RWPE2 (cell line): ENCODE data around the gene SPECC1.

Source experiments
- ATAC-seq: fragments of 200-7000 bp; cut with Tn5 transposase; 3 replicates; pipeline ENCODE4 v1.9.1; 2021; ENCODE audit warnings: low read depth
- DNase-seq: peaks from one replicate; pipeline ENCODE4 v3.0.0-alpha.2; 2020; ENCODE audit warnings: low spot score
- H3K27ac ChIP-seq: fragments of 450-650 bp; 2 replicates; pipeline ENCODE4 v1.5.1; 2017; ENCODE audit warnings: mild to moderate bottlenecking; ENCODE audit not compliant: poor library complexity, severe bottlenecking
- H3K27me3 ChIP-seq: fragments of 250-450 bp; sonication (Bioruptor Pico); 2 replicates; pipeline ENCODE4 v1.5.1; 2021; ENCODE audit warnings: mild to moderate bottlenecking, moderate library complexity; ENCODE audit not compliant: insufficient read depth, poor library complexity, severe bottlenecking
- H3K36me3 ChIP-seq: fragments of 250-450 bp; sonication (Bioruptor Pico); 2 replicates; pipeline ENCODE4 v1.5.1; 2020; ENCODE audit warnings: low read depth, mild to moderate bottlenecking, moderate library complexity
- H3K4me1 ChIP-seq: fragments of 250-450 bp; sonication (Bioruptor Pico); 2 replicates; pipeline ENCODE4 v1.5.1; 2021; ENCODE audit warnings: mild to moderate bottlenecking, moderate library complexity; ENCODE audit not compliant: insufficient read depth, poor library complexity, severe bottlenecking
- H3K4me3 ChIP-seq: fragments of 250-450 bp; sonication (Bioruptor Pico); 2 replicates; pipeline ENCODE4 v1.5.1; 2021; ENCODE audit warnings: mild to moderate bottlenecking, moderate library complexity; ENCODE audit not compliant: severe bottlenecking
- H3K9me3 ChIP-seq: fragments of 250-450 bp; sonication (Bioruptor Pico); 2 replicates; pipeline ENCODE4 v1.5.1; 2021; ENCODE audit warnings: mild to moderate bottlenecking, moderate library complexity; ENCODE audit not compliant: severe bottlenecking
- CTCF ChIP-seq: fragments of 450-650 bp; IDR thresholded peaks from one replicate; pipeline ENCODE4 v1.5.1; 2017; ENCODE audit warnings: mild to moderate bottlenecking, moderate library complexity; ENCODE audit not compliant: poor library complexity, severe bottlenecking

Gene SPECC1

GRCh38 chr17:20145567-20145966 lies 136.4 kb downstream of the SPECC1 start:
- Histone ChIP-seq H3K4me3 (no peak overlapping the region), H3K4me1 (peaks cover 3% of the 10 kb centered on the region), H3K9me3 (no peaks in the 10 kb centered on the region), H3K27me3 (no peaks in the 10 kb centered on the region), H3K36me3 (no peaks in the 10 kb centered on the region), H3K27ac (no peak overlapping the region)
- DNase-seq (no peak), ATAC-seq (no peak)
- TF ChIP-seq CTCF: no peak

GRCh38 chr17:20149251-20149650 lies 140.1 kb downstream of the SPECC1 start:
- H3K9me3 ChIP-seq: no peaks in the 10 kb centered on the region
- H3K27ac ChIP-seq: no peak overlapping the region
- H3K4me3 ChIP-seq: no peak overlapping the region
- DNase-seq (no peak), ATAC-seq (no peak)
- TF ChIP-seq CTCF: no peak
- no peaks in the 10 kb centered on the region for H3K4me1 ChIP-seq
- H3K36me3 ChIP-seq: no peaks in the 10 kb centered on the region
- H3K27me3 ChIP-seq: no peaks in the 10 kb centered on the region

GRCh38 chr17:20151174-20151573 lies 142.0 kb downstream of the SPECC1 start:
- H3K4me1 ChIP-seq: no peaks in the 10 kb centered on the region
- no peak overlapping the region for H3K4me3 ChIP-seq
- DNase-seq (no peak), ATAC-seq (no peak)
- H3K27ac ChIP-seq: no peak overlapping the region
- no peaks in the 10 kb centered on the region for H3K9me3 ChIP-seq
- no peaks in the 10 kb centered on the region for H3K27me3 ChIP-seq
- TF ChIP-seq CTCF: no peak
- no peaks in the 10 kb centered on the region for H3K36me3 ChIP-seq

- ATAC-seq (no peak), DNase-seq (no peak)
- no peak overlapping the region for H3K4me3 ChIP-seq
Observed at GRCh38 chr17:20153231-20153630, 144.1 kb downstream of the SPECC1 start.

More at GRCh38 chr17:20153231-20153630, 144.1 kb downstream of the SPECC1 start:
- Histone ChIP-seq H3K4me1 (peaks cover 7% of the 10 kb centered on the region), H3K27me3 (no peaks in the 10 kb centered on the region), H3K9me3 (no peaks in the 10 kb centered on the region), H3K36me3 (peaks cover 7% of the 10 kb centered on the region; the same call in 1 of the 2 replicates), H3K27ac (no peak overlapping the region)
- TF ChIP-seq CTCF: no peak
